ENCODE results near the gene UPF3A. TPM values are rescaled to one million over a fixed set of nuclear protein-coding genes. Genes with fewer than 3 reads are reported as not detected.
A peak's percentile ranks its signal among the peaks of the same experiment; 100 is the strongest.

The UPF3A gene
- total RNA-seq, 6 experiments from 2014 or later: 10.6 to 24.3 (median 14.8) TPM

- Histone ChIP-seq H3K4me3 (no peak overlapping the region), H3K9me3 (no peaks in the 10 kb centered on the region), H3K4me1 (peaks cover 0 to 5% (median 0%) of the 10 kb centered on the region in 4 donors), H3K27ac (no peak overlapping the region), H3K36me3 (peaks cover 0 to 32% (median 0%) of the 10 kb centered on the region in 4 donors), H3K27me3 (no peaks in the 10 kb centered on the region)
- ATAC-seq (no peak), DNase-seq (no peak)
- TF ChIP-seq POLR2A (IDR thresholded peaks at IDR 0.05) (no peak), CTCF (IDR thresholded peaks at IDR 0.05) (no peak)
- intact Hi-C loops (cut with DNase I): no loop called here
- WGBS (ENCODE audit: insufficient coverage, low coverage, low lambda C conversion rate, missing lambda C conversion rate): 80% methylated on average over 10 of the region's 10 CpGs
Observed at GRCh38 chr13:114296448-114296847, 15.0 kb downstream of the UPF3A start.

- 86% methylated on average over 5 of the region's 5 CpGs for WGBS (ENCODE audit: insufficient coverage, low coverage, low lambda C conversion rate, missing lambda C conversion rate)
- intact Hi-C loops (cut with DNase I): no loop called here
- Histone ChIP-seq H3K27me3 (no peaks in the 10 kb centered on the region), H3K4me3 (no peak overlapping the region), H3K36me3 (peaks cover 0 to 32% (median 2%) of the 10 kb centered on the region in 4 donors), H3K4me1 (peaks cover 0 to 5% (median 0%) of the 10 kb centered on the region in 4 donors), H3K27ac (no peak overlapping the region), H3K9me3 (no peaks in the 10 kb centered on the region)
- DNase-seq (no peak), ATAC-seq (no peak)
- TF ChIP-seq POLR2A (IDR thresholded peaks at IDR 0.05): no peak
- TF ChIP-seq CTCF (IDR thresholded peaks at IDR 0.05): no peak
Observed at GRCh38 chr13:114296902-114297301, 15.5 kb downstream of the UPF3A start.

GRCh38 chr13:114298866-114299265, 17.5 kb downstream of the UPF3A start:
- H3K9me3 ChIP-seq: no peaks in the 10 kb centered on the region
- H3K36me3 ChIP-seq: peaks cover 0 to 28% (median 6%) of the 10 kb centered on the region in 4 donors
- H3K4me3 ChIP-seq: no peak overlapping the region
- DNase-seq (no peak), ATAC-seq (no peak)
- TF ChIP-seq CTCF (IDR thresholded peaks at IDR 0.05): no peak
- no peak for TF ChIP-seq POLR2A (IDR thresholded peaks at IDR 0.05)
- H3K27ac ChIP-seq: no peak overlapping the region
- intact Hi-C loops (cut with DNase I): no loop called here
- peaks cover 0 to 5% (median 0%) of the 10 kb centered on the region in 4 donors for H3K4me1 ChIP-seq
- WGBS (ENCODE audit: insufficient coverage, low coverage, low lambda C conversion rate, missing lambda C conversion rate): 96% methylated on average over 7 of the region's 12 CpGs
- no peaks in the 10 kb centered on the region for H3K27me3 ChIP-seq

- H3K4me1 ChIP-seq: peaks cover 0 to 5% (median 0%) of the 10 kb centered on the region in 4 donors
- H3K9me3 ChIP-seq: no peaks in the 10 kb centered on the region
- H3K27ac ChIP-seq: no peak overlapping the region
- DNase-seq (no peak), ATAC-seq (no peak)
- peaks cover 0 to 36% (median 6%) of the 10 kb centered on the region in 4 donors for H3K36me3 ChIP-seq
- H3K27me3 ChIP-seq: no peaks in the 10 kb centered on the region
- intact Hi-C loops (cut with DNase I): no loop called here
- WGBS (ENCODE audit: insufficient coverage, low coverage, low lambda C conversion rate, missing lambda C conversion rate): 95% methylated on average over 8 of the region's 12 CpGs
- TF ChIP-seq POLR2A (IDR thresholded peaks at IDR 0.05): no peak
- H3K4me3 ChIP-seq: no peak overlapping the region
Observed at GRCh38 chr13:114299604-114300305, 18.4 kb downstream of the UPF3A start.

GRCh38 chr13:114303700-114304327, 22.4 kb downstream of the UPF3A start:
- peaks cover 0 to 44% (median 9%) of the 10 kb centered on the region in 4 donors for H3K36me3 ChIP-seq
- DNase-seq (no peak), ATAC-seq (peak in 1 of 4 donors; percentile 41)

More at GRCh38 chr13:114303700-114304327, 22.4 kb downstream of the UPF3A start:
- no peak overlapping the region for H3K4me3 ChIP-seq
- no peak overlapping the region for H3K27ac ChIP-seq
- peaks cover 0 to 5% (median 0%) of the 10 kb centered on the region in 4 donors for H3K4me1 ChIP-seq
- TF ChIP-seq CTCF (IDR thresholded peaks at IDR 0.05): no peak
- TF ChIP-seq POLR2A (IDR thresholded peaks at IDR 0.05): no peak
- WGBS (ENCODE audit: insufficient coverage, low coverage, low lambda C conversion rate, missing lambda C conversion rate): 80% methylated on average over 3 of the region's 11 CpGs
- intact Hi-C loops (cut with DNase I): no loop called here
- no peaks in the 10 kb centered on the region for H3K27me3 ChIP-seq
- H3K9me3 ChIP-seq: no peaks in the 10 kb centered on the region

Measured in right lobe of liver (tissue), 6 donors.